HUES48 (cell line): Measurements from ENCODE around the gene PNPLA7.

Experiments
- H3K27ac ChIP-seq: one replicate; pipeline ENCODE4 v1.7.0; 2013; ENCODE audit warnings: low read depth, low read length, inconsistent platforms
- H3K27me3 ChIP-seq: 2 replicates; pipeline ENCODE4 v1.6.1; 2013; ENCODE audit warnings: mild to moderate bottlenecking, low read length; ENCODE audit not compliant: control insufficient read depth, insufficient read depth
- H3K36me3 ChIP-seq: 2 replicates; pipeline ENCODE4 v1.6.1; 2013; ENCODE audit warnings: low read length; ENCODE audit not compliant: control insufficient read depth, insufficient read depth
- H3K4me1 ChIP-seq: 2 replicates; pipeline ENCODE4 v1.6.1; 2013; ENCODE audit warnings: mild to moderate bottlenecking, low read length; ENCODE audit not compliant: control insufficient read depth, insufficient read depth
- H3K4me3 ChIP-seq: 2 replicates; pipeline ENCODE4 v1.5.1; 2013; ENCODE audit warnings: mild to moderate bottlenecking, low read depth, low read length
- H3K9ac ChIP-seq: 2 replicates; pipeline ENCODE4 v1.6.1; 2013; ENCODE audit warnings: mild to moderate bottlenecking, low read depth, low read length, moderate library complexity
- H3K9me3 ChIP-seq: 2 replicates; pipeline ENCODE4 v1.6.1; 2013; ENCODE audit warnings: low read length; ENCODE audit not compliant: control insufficient read depth, insufficient read depth

PNPLA7 gene

GRCh38 chr9:137586854-137587253 lies 36.7 kb upstream of the PNPLA7 start:
- Histone ChIP-seq H3K9me3 (no peaks in the 10 kb centered on the region), H3K9ac (no peak overlapping the region), H3K4me3 (no peak overlapping the region), H3K36me3 (peaks cover 69% of the 10 kb centered on the region), H3K4me1 (0 out of 2 replicates have a peak, but pooled peaks cover 6% of the 10 kb centered on the region), H3K27me3 (no peaks in the 10 kb centered on the region), H3K27ac (no peak overlapping the region)

DNA sequence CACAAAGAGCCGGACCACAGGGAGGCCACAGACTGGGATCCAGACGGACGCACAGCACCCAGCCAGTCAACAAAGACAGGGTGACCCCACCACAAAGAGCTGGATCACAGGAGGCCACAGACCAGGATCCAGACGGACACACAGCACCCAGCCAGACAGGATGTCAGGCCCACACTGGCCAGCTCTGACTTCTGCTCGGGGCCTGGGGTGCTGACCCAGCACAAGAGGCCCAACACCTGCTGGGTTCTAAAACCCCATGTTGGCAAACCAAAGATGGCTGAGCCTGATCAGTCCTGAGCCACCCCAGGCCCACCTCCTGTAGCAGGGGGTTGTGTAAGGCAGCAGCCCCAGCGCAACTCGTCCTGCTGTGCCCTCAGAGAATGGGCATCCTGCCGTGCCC lies 33.8 kb upstream of the PNPLA7 start:
- Histone ChIP-seq H3K36me3 (peaks cover 84% of the 10 kb centered on the region), H3K4me3 (no peak overlapping the region), H3K27ac (no peak overlapping the region), H3K4me1 (peaks cover 14% of the 10 kb centered on the region), H3K9me3 (no peaks in the 10 kb centered on the region), H3K9ac (no peak overlapping the region), H3K27me3 (no peaks in the 10 kb centered on the region)

DNA sequence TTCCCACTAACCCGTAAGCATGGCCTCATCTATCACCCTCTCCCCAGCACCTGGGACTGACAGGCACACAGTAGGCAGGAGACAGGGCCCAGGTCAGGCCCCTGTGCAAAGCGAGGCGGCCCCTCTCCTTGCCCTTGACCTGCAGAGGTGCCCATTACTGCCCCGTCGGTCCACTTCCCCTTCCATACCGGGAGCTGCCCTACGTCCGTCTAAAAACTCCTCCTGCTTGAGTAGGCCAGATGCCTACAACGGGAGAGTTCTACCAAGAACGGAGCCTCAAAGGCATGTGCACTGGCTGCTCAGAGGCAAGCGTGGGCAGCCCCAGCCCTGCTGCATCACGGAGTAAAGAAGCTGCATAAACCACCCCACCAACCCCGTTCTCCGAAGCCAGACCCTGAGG lies 33.1 kb upstream of the PNPLA7 start:
- Histone ChIP-seq H3K4me3 (no peak overlapping the region), H3K4me1 (peaks cover 13% of the 10 kb centered on the region), H3K27me3 (no peaks in the 10 kb centered on the region), H3K9ac (no peak overlapping the region), H3K9me3 (no peaks in the 10 kb centered on the region), H3K27ac (no peak overlapping the region), H3K36me3 (peaks cover 78% of the 10 kb centered on the region)

DNA sequence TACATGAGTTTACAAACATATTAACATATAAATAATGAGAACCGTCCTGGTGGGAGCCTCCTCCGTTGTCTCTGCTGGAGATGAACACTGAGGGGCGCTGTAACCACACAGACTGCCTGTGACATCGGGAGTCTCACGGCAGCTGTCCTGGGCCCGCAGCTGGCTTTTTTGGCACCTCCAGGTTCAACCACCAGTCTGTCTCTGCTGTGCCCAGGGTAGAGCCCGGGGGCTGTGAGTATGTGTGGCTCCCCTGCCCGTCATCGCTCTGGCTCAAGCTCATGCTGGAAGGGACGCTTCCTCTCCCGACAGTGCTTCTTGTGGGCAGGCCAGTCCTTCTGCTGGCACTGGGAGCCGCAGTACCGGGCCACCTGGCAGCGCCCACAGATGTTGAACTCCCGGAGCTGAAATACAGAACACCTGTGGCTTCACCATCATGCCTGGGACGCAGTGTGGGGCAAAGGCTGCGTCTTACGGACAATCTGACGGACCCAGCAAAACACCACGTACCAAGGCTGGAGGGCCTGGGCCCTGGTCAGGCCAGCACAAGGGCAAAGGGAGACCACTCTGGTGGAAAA lies 32.2 kb upstream of the PNPLA7 start:
- Histone ChIP-seq H3K9me3 (no peaks in the 10 kb centered on the region), H3K4me1 (peaks cover 17% of the 10 kb centered on the region), H3K27me3 (no peaks in the 10 kb centered on the region), H3K4me3 (no peak overlapping the region), H3K27ac (no peak overlapping the region), H3K9ac (no peak overlapping the region), H3K36me3 (peaks cover 68% of the 10 kb centered on the region)

DNA sequence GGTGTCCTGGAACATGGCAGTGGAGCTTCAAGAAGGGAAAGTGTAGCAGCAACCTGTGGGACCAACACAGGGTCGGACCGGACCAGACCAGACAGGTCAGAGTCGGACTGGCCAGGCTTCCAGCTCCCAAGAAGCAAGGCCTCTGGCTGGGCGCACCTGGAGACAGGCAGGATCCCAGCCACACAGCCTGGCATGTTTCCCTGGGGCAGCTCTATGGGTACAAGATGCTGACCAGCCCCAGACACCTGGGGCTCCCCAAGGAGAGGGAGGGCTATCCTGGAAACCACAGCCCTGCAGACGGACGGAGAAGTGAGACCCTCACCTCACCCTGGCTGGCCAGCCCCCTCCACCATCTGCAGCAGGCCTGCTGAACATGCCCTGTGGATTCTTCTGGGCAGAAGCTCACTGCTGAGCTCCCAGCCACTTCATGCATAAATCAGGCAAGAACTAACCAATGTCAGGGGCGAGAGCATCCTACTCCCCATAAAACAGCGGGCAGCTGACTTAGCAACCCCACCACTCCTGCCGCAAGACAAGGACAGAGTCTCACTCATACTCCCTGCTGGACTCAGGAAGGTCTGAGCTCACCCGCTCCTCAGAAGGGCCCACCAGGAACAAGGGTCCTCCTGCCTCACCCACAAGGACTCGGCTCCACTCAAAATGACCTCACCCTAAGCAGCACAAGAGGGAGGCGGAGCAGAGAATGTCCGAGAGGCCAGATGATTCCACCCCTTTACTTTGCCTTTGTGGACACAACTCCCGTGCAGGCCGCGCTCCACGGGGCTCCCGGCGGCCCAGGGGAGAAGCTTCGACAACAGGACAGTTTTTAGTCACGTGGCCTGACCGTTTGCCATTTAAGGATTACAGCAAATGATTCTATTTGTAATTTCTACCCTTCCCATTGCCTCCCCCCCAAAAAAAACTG lies 31.4 kb upstream of the PNPLA7 start:
- Histone ChIP-seq H3K4me1 (peaks cover 17% of the 10 kb centered on the region), H3K9ac (no peak overlapping the region), H3K27me3 (no peaks in the 10 kb centered on the region), H3K9me3 (no peaks in the 10 kb centered on the region), H3K4me3 (no peak overlapping the region), H3K27ac (no peak overlapping the region), H3K36me3 (peaks cover 61% of the 10 kb centered on the region)

- H3K4me3 ChIP-seq = no peak overlapping the region
- H3K9me3 ChIP-seq = no peaks in the 10 kb centered on the region
- H3K4me1 ChIP-seq = peaks cover 17% of the 10 kb centered on the region
- no peaks in the 10 kb centered on the region for H3K27me3 ChIP-seq
- no peak overlapping the region for H3K27ac ChIP-seq
- no peak overlapping the region for H3K9ac ChIP-seq
- peaks cover 60% of the 10 kb centered on the region for H3K36me3 ChIP-seq
These were observed 30.7 kb upstream of the PNPLA7 start for GRCh38 chr9:137580954-137581322.

DNA sequence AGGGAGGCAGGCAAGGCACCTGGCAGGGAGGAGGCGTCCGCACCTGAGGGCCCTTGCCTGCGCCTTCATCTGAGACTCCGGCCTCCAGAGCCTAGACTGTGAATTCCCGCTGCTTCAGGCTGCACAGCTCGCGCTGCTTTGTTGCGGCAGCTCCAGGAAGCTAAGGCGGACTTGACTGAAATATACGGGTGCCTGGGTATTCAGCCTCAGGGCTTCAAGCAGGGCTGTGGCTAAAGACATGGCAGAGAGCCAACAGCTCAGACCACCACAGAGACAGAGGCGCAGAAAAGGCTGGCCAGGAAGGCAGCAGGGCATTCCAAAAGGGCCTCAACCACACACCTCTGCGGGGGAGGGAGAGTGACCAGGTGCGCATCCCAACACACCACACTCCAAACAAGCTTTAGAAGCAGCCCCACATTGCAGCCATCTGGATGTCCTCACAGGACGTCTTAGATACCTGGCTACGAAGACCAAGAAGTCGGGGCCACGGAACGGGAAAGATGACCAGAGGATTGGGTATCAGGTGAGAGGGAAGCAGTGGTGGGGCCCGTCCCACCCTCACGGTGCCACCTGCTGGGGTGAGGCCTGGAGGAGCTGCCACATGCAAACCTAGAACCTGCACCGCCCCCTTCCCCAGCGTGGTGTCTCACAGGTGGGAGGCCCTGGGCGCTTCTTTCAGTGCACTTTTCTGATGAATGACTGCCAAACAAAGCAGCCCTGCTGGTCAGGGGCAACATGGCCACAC lies 30.2 kb upstream of the PNPLA7 start:
- Histone ChIP-seq H3K9ac (no peak overlapping the region), H3K36me3 (peaks cover 60% of the 10 kb centered on the region), H3K4me1 (peaks cover 17% of the 10 kb centered on the region), H3K4me3 (no peak overlapping the region), H3K27ac (no peak overlapping the region), H3K9me3 (no peaks in the 10 kb centered on the region), H3K27me3 (no peaks in the 10 kb centered on the region)

DNA sequence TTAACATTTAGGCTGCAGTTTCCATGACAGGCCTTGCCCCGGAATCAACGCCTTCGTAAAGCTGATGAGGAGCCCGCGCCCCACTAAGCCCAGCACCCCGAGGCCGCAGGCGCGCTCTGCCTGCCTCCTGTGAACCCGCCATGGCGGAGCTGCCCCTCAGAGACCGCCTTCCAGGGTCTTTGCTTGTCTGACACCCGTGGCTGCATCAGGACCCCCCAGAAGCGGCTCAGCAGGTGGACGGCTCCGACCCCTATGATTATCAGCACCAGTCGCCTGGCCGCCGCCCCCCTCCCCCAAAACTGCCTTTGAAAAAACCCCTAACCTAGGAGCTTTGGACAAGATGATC lies 29.0 kb upstream of the PNPLA7 start:
- Histone ChIP-seq H3K36me3 (peaks cover 63% of the 10 kb centered on the region), H3K9me3 (no peaks in the 10 kb centered on the region), H3K4me3 (peak overlapping the region; percentile 95), H3K27ac (peak overlapping the region; percentile 89), H3K27me3 (no peaks in the 10 kb centered on the region), H3K9ac (peak overlapping the region; percentile 39; the same call in 1 of the 2 replicates), H3K4me1 (peaks cover 17% of the 10 kb centered on the region)

GRCh38 chr9:137578518-137579258 lies 28.5 kb upstream of the PNPLA7 start, which contains the start of gene DPH7:
TSS of gene DPH7 (minus strand) at chr9:137578925. CDS start at chr9:137578777, 148 bp downstream.
- Histone ChIP-seq H3K4me3 (peak within 1 kb of the TSS; percentile 95), H3K36me3 (peaks cover 63% of the 10 kb centered on the region)

GRCh38 chr9:137575716-137576411 lies 25.7 kb upstream of the PNPLA7 start:
- H3K36me3 ChIP-seq = peaks cover 47% of the 10 kb centered on the region
- no peak overlapping the region for H3K27ac ChIP-seq
- no peak overlapping the region for H3K4me3 ChIP-seq
- no peak overlapping the region for H3K9ac ChIP-seq
- H3K4me1 ChIP-seq = peaks cover 13% of the 10 kb centered on the region
- H3K9me3 ChIP-seq = no peaks in the 10 kb centered on the region
- no peaks in the 10 kb centered on the region for H3K27me3 ChIP-seq

More at GRCh38 chr9:137578518-137579258, 28.5 kb upstream of the PNPLA7 start, which contains the start of gene DPH7:
- Histone ChIP-seq H3K9ac (peak within 1 kb of the TSS; percentile 83), H3K27me3 (no peaks in the 10 kb centered on the region), H3K9me3 (no peaks in the 10 kb centered on the region), H3K27ac (peak within 1 kb of the TSS; percentile 89), H3K4me1 (peaks cover 17% of the 10 kb centered on the region)
